Measurements from ENCODE around the gene ZNF646.

DNA sequence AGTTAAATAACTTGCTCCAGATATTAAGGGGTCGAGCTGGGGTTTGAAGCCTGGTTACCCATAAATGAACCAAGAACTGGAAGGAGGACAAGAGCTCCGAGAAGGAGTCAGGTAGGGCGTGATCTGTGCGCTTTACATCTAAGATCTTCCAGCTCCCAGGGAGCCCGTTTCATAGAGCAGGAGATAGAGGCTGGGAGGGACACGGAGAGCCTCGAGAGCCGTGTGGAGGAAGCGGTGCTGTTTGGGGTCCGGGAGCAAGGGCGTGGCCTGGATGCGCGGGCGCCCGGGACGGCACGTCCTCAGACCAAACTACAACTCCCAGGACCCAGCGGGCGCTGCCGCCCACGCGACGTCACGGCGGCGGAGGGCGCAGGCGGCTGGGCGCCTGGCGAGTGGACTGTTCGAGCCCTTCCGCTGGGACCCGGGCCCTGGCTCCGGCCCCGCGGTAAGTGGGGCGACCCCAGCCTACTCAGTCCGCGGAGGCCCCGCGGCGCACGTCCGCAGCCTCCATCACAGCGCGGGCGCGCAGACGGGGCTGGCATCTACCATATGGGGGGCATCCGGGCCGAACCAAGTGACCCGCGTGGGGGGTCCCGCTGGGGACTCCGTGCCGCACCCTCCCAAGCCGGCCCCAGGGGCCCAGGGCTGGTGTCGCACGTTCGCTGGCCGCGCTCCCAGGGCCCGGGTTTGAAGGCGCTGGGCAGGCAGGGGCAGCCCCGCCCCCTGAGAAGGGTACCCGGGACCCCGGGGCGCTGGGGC, 34.0 kb downstream of the ZNF646 start, which contains the start of gene BCKDK:
- no peak for TF ChIP-seq NFE2L1 (CRISPR knock-in tag; IDR thresholded peaks at IDR 0.05; ENCODE audit: borderline replicate concordance)
- no peak for TF ChIP-seq RFX3 (CRISPR knock-in tag; IDR thresholded peaks at IDR 0.05)
- TF ChIP-seq BRCA1 (CRISPR knock-in tag; IDR thresholded peaks at IDR 0.05): peak; percentile 67; the same call in 1 of the 2 replicates
- TF ChIP-seq ZNF510 (CRISPR knock-in tag; IDR thresholded peaks at IDR 0.05; ENCODE audit: low read depth): no peak
- TF ChIP-seq, protein P1, sequence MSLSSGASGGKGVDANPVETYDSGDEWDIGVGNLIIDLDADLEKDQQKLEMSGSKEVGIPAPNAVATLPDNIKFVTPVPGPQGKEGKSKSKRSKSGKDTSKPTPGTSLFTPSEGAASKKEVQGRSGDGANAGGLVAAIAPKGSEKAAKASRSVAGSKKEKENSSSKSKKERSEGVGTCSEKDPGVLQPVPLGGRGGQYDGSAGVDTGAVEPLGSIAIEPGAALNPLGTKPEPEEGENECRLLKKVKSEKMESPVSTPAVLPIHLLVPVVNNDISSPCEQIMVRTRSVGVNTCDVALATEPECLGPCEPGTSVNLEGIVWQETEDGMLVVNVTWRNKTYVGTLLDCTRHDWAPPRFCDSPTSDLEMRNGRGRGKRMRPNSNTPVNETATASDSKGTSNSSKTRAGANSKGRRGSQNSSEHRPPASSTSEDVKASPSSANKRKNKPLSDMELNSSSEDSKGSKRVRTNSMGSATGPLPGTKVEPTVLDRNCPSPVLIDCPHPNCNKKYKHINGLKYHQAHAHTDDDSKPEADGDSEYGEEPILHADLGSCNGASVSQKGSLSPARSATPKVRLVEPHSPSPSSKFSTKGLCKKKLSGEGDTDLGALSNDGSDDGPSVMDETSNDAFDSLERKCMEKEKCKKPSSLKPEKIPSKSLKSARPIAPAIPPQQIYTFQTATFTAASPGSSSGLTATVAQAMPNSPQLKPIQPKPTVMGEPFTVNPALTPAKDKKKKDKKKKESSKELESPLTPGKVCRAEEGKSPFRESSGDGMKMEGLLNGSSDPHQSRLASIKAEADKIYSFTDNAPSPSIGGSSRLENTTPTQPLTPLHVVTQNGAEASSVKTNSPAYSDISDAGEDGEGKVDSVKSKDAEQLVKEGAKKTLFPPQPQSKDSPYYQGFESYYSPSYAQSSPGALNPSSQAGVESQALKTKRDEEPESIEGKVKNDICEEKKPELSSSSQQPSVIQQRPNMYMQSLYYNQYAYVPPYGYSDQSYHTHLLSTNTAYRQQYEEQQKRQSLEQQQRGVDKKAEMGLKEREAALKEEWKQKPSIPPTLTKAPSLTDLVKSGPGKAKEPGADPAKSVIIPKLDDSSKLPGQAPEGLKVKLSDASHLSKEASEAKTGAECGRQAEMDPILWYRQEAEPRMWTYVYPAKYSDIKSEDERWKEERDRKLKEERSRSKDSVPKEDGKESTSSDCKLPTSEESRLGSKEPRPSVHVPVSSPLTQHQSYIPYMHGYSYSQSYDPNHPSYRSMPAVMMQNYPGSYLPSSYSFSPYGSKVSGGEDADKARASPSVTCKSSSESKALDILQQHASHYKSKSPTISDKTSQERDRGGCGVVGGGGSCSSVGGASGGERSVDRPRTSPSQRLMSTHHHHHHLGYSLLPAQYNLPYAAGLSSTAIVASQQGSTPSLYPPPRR (CRISPR knock-in tag; IDR thresholded peaks at IDR 0.05; ENCODE audit: borderline replicate concordance): no peak
- TF ChIP-seq ETV6 (CRISPR knock-in tag; conservative IDR thresholded peaks at IDR 0.05): 0 out of 2 replicates have a peak, but pooled peaks have one; percentile 57
- TF ChIP-seq YY1 (IDR thresholded peaks at IDR 0.05; ENCODE audit: insufficient read depth, insufficient replicate concordance, low read depth, low read length): peak; percentile 79
- peak; percentile 87; the same call in 2 of the 3 replicates for TF ChIP-seq MXI1 (IDR thresholded peaks at IDR 0.05; ENCODE audit: borderline replicate concordance, low read depth, low read length)
